A549 (cell line): Measurements from ENCODE around the gene TESK2.

Source experiments
- CHD2 ChIP-seq: fragments of 150-350 bp; IDR thresholded peaks from 2 replicates; pipeline ENCODE4 v1.6.1; 2014; ENCODE audit warnings: low read length; ENCODE audit not compliant: partially characterized antibody
- JUN ChIP-seq, 2 experiments: fragments of >200 bp; sonication (Bioruptor Twin); formaldehyde crosslinking; IDR thresholded peaks; 2 replicates in 1 of 2; 3 replicates in 1 of 2; pipeline ENCODE4 v1.6.1; 2016 to 2017
- KDM5A ChIP-seq: fragments of 200-600 bp; sonication (generic); IDR thresholded peaks from 2 replicates; pipeline ENCODE4 v1.6.1; 2016; ENCODE audit warnings: antibody characterized with exemption, mild to moderate bottlenecking
- MAFK ChIP-seq: fragments of 450-650 bp; IDR thresholded peaks from 2 replicates; pipeline ENCODE4 v1.6.1; 2014; ENCODE audit not compliant: partially characterized antibody
- POLR2A ChIP-seq: IDR thresholded peaks from 2 replicates; pipeline ENCODE4 v1.6.1; 2012; ENCODE audit warnings: mild to moderate bottlenecking, low read length
- SMC3 ChIP-seq: fragments of >200 bp; sonication (Bioruptor Twin); formaldehyde crosslinking; IDR thresholded peaks from 3 replicates; pipeline ENCODE4 v1.6.1; 2018; ENCODE audit warnings: inconsistent platforms
- TF ChIP-seq, protein P1 (sequence below): fragments of >200 bp; sonication (Bioruptor Twin); formaldehyde crosslinking; IDR thresholded peaks from 3 replicates; pipeline ENCODE4 v1.5.1; 2016
- TF ChIP-seq, protein P2 (sequence below): IDR thresholded peaks from 2 replicates; pipeline ENCODE4 v1.6.1; 2012; ENCODE audit warnings: low read depth, borderline replicate concordance
- TF ChIP-seq, protein P3 (sequence below): fragments of 200-600 bp; sonication (generic); IDR thresholded peaks from 2 replicates; pipeline ENCODE4 v1.6.1; 2016; ENCODE audit warnings: antibody characterized with exemption, mild to moderate bottlenecking, moderate library complexity

DNA sequence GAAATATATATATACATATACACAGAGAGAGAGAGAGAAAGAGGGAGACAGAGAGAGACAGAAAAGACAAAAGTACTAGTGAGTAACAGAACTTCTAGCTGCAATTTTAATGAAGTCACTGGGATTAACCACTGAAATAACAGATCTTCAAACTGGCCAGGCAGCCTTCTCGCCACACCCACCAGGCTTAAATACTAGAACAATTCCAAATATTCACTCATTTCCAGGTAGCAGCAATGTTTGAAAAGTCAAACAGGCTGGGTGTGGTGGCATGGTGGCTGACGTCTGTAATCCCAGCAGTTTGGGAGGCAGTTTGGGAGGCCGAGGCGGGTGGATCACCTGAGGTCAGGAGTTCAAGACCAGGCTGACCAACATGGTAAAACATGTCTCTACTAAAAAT, 25.5 kb upstream of the TESK2 start:
- TF ChIP-seq POLR2A, result no peak
- TF ChIP-seq, protein P1, sequence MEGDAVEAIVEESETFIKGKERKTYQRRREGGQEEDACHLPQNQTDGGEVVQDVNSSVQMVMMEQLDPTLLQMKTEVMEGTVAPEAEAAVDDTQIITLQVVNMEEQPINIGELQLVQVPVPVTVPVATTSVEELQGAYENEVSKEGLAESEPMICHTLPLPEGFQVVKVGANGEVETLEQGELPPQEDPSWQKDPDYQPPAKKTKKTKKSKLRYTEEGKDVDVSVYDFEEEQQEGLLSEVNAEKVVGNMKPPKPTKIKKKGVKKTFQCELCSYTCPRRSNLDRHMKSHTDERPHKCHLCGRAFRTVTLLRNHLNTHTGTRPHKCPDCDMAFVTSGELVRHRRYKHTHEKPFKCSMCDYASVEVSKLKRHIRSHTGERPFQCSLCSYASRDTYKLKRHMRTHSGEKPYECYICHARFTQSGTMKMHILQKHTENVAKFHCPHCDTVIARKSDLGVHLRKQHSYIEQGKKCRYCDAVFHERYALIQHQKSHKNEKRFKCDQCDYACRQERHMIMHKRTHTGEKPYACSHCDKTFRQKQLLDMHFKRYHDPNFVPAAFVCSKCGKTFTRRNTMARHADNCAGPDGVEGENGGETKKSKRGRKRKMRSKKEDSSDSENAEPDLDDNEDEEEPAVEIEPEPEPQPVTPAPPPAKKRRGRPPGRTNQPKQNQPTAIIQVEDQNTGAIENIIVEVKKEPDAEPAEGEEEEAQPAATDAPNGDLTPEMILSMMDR, result no peak
- TF ChIP-seq, protein P2, sequence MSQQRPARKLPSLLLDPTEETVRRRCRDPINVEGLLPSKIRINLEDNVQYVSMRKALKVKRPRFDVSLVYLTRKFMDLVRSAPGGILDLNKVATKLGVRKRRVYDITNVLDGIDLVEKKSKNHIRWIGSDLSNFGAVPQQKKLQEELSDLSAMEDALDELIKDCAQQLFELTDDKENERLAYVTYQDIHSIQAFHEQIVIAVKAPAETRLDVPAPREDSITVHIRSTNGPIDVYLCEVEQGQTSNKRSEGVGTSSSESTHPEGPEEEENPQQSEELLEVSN, result no peak
- no peak for TF ChIP-seq SMC3
- TF ChIP-seq, protein P3, sequence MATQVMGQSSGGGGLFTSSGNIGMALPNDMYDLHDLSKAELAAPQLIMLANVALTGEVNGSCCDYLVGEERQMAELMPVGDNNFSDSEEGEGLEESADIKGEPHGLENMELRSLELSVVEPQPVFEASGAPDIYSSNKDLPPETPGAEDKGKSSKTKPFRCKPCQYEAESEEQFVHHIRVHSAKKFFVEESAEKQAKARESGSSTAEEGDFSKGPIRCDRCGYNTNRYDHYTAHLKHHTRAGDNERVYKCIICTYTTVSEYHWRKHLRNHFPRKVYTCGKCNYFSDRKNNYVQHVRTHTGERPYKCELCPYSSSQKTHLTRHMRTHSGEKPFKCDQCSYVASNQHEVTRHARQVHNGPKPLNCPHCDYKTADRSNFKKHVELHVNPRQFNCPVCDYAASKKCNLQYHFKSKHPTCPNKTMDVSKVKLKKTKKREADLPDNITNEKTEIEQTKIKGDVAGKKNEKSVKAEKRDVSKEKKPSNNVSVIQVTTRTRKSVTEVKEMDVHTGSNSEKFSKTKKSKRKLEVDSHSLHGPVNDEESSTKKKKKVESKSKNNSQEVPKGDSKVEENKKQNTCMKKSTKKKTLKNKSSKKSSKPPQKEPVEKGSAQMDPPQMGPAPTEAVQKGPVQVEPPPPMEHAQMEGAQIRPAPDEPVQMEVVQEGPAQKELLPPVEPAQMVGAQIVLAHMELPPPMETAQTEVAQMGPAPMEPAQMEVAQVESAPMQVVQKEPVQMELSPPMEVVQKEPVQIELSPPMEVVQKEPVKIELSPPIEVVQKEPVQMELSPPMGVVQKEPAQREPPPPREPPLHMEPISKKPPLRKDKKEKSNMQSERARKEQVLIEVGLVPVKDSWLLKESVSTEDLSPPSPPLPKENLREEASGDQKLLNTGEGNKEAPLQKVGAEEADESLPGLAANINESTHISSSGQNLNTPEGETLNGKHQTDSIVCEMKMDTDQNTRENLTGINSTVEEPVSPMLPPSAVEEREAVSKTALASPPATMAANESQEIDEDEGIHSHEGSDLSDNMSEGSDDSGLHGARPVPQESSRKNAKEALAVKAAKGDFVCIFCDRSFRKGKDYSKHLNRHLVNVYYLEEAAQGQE, result no peak
- no peak for TF ChIP-seq JUN (IDR thresholded peaks at IDR 0.05)
- no peak for TF ChIP-seq KDM5A
- TF ChIP-seq MAFK, result no peak
- TF ChIP-seq CHD2, result no peak
